ENCODE data around the gene RNF182. TPM values are rescaled to one million over a fixed set of nuclear protein-coding genes. Genes with fewer than 3 reads are reported as not detected.

The RNF182 gene
- total and polyA plus RNA-seq, 10 of the 15 experiments (the other 5 are each of a cell fraction or from before 2014, with no cell fraction given): not detected

DNA sequence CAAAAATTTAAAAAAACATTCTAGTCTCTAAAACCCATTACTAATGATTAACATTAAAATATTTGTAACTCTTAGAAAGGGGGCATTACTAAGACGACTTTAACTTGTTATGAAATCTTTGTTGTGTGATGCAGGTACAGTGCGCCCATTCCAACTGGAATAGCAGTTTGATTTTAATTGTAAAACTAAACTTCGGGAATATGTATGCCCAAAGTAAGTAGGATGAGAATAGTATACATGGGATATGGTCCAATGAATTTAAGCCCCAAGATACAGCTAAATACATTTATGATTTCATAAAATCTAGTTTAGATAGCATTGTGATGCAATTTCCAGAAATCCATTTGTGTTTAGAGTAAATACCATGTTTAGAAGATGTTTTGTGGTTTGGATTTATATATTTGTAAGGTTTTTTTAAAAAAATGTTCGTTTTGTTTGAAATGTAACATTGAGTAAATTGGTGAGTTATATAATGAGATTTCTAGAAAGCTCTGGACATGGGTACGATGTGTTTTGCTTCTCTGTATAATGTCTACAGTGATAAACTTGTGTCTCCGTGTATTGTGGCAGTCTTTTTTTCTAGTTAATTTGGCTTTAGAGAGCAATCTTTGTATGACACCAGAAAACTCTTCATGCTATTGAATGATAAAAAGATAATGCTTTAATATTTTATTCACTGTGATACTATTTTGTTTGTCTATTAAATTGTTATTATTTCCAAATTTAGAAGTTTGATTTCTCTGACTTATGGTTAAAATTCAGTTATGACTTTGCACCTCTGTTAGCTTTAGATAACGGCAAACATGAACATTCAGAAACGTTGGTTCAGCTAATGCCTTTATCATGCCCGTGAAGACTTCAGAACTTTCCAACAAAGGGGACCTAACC lies 54.8 kb downstream of the RNF182 start (continued):
- TF ChIP-seq IKZF2 (IDR thresholded peaks at IDR 0.05) (no peak), FOS (IDR thresholded peaks at IDR 0.05; ENCODE audit: borderline replicate concordance, extremely low read depth, insufficient read length) (no peak), SUPT20H (IDR thresholded peaks at IDR 0.05; ENCODE audit: borderline replicate concordance, control insufficient read depth, low read depth, low read length) (no peak)

DNA sequence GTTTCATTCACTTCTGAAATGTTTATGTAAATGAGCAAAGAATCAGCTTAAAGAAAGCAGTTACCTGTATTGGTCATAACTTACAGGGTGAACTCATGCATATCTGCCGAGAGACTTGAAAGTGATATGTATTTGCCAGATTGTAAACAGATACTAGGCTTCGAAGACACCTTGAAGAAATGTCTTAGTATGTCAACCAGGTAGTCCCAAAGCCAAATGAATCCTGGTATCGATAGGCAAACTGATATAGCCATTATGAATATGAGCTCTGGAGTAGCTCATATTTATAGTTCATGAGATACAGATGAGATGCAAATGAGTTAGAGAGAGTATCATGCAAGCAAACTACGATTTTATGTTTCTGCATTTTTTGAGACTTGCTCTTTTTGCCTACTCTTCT lies 55.8 kb downstream of the RNF182 start:
- no peaks in the 10 kb centered on the region for H3K36me3 ChIP-seq (ENCODE audit: control insufficient read depth in 2 of 2, insufficient read depth in 2 of 2, low read length in 1 of 2)
- in situ Hi-C loops (cut with MboI) (no loop called here), intact Hi-C loops (cut with micrococcal nuclease; ENCODE audit: unreplicated experiment) (no loop called here)
- H3K79me2 ChIP-seq (ENCODE audit: control insufficient read depth, insufficient read depth, low read length): no peaks in the 10 kb centered on the region
- SMC1A ChIA-PET (ENCODE audit: uncharacterized antibody, unreplicated experiment): no interaction called here
- H3K4me2 ChIP-seq (ENCODE audit: control insufficient read depth, insufficient read depth): no peak overlapping the region
- ATAC-seq (no peak), DNase-seq (ENCODE audit: low read depth, low spot score) (no peak), FAIRE-seq (no peak)
- H3K27ac ChIP-seq (ENCODE audit: control insufficient read depth, insufficient read depth): no peak overlapping the region
- H3K9ac ChIP-seq (ENCODE audit: control insufficient read depth, insufficient read depth, low read length): no peak overlapping the region
- CTCF ChIA-PET: no interaction called here
- H3K27me3 ChIP-seq (replicated peaks in 1 of 2; ENCODE audit: control insufficient read depth in 2 of 2, insufficient read depth in 2 of 2, low read length in 1 of 2): 0 out of 4 replicates have a peak, but pooled peaks cover 2 to 3% of the 10 kb centered on the region in 2 experiments
- no peak for TF ChIP-seq RFX5 (IDR thresholded peaks at IDR 0.05; ENCODE audit: low read depth, low read length)
- 0% methylated on average over 4 of the region's 4 CpGs for WGBS (ENCODE audit: insufficient coverage, insufficient replicate concordance, low lambda C conversion rate, missing lambda C conversion rate)
- no peaks in the 10 kb centered on the region for H3K9me3 ChIP-seq (replicated peaks; ENCODE audit: control insufficient read depth, insufficient read depth, low read length)
- no peak overlapping the region for H2AFZ ChIP-seq (ENCODE audit: control insufficient read depth, low read depth, low read length)
- POLR2A ChIA-PET: no interaction called here
- H4K20me1 ChIP-seq (ENCODE audit: control insufficient read depth, insufficient read depth): no peaks in the 10 kb centered on the region
- no peaks in the 10 kb centered on the region for H3K4me1 ChIP-seq (ENCODE audit: control insufficient read depth, insufficient read depth, low read length)
- no peak overlapping the region for H3K4me3 ChIP-seq
- no TSS peak for BruUV-seq (replicated peaks)
- RAD21 ChIA-PET (ENCODE audit: unreplicated experiment): no interaction called here
